ENCODE data around the gene AOC1.

AOC1 gene

DNA sequence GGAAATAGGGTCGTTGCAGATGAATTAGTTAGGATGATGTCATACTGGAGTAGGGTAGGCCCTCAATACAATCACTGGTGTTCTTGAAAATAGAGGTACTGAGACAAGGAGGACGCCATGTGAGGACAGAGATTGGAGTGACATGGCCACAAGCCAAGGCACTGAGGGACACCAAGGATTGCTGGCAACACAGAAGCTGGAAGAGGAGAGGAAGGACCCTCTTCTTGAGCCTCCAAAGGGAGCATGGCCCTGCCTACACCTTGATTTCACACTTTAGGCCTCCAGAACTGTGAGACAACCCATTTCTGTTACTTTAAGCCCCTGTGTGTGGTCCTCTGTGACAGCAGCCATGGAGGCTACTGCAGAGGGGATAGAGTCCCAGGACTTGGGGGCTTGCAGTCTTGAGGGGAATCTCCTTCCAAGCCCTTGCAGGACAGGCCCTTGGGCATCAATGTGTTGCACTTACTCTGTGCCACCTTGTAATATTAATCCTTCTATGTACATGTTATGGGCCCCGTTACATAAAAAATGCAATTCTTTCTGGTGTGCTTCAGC is 3.7 kb upstream of the AOC1 start:
- H2BK12ac ChIP-seq (ENCODE audit: low read length), result no peak overlapping the region
- no peak overlapping the region for H3K4me3 ChIP-seq (ENCODE audit: low read depth, low read length)
- no peaks in the 10 kb centered on the region for H3K79me2 ChIP-seq (ENCODE audit: control insufficient read depth, insufficient read depth, low read length, poor library complexity)
- H3K27me3 ChIP-seq (ENCODE audit: insufficient read depth, low read length), result no peaks in the 10 kb centered on the region
- no peak overlapping the region for H2BK120ac ChIP-seq (ENCODE audit: insufficient read depth, low read length, poor library complexity)
- H4K8ac ChIP-seq (ENCODE audit: low read depth, low read length), result no peak overlapping the region
- H2AFZ ChIP-seq (ENCODE audit: insufficient read depth, low read length, poor library complexity), result no peak overlapping the region
- H3K14ac ChIP-seq (ENCODE audit: low read length), result no peak overlapping the region
- H3K79me1 ChIP-seq (ENCODE audit: low read length), result no peaks in the 10 kb centered on the region
- no peaks in the 10 kb centered on the region for H3K4me1 ChIP-seq (ENCODE audit: control insufficient read depth in 1 of 2, insufficient read depth in 2 of 2, low read length in 2 of 2)
- DNase-seq, result no peak
- H3K23ac ChIP-seq (ENCODE audit: low read length), result no peak overlapping the region
- H3K27ac ChIP-seq (ENCODE audit: low read depth, low read length), result no peak overlapping the region
- no peaks in the 10 kb centered on the region for H3K36me3 ChIP-seq (ENCODE audit: control insufficient read depth in 1 of 2, insufficient read depth in 2 of 2, low read length in 2 of 2)
- no peak overlapping the region for H3K9ac ChIP-seq (ENCODE audit: low read length)
- H2BK5ac ChIP-seq (ENCODE audit: low read depth, low read length, poor library complexity), result no peak overlapping the region
- no peak overlapping the region for H2AK5ac ChIP-seq (ENCODE audit: low read length)
- H3K9me3 ChIP-seq (ENCODE audit: insufficient read depth, low read depth, low read length), result no peaks in the 10 kb centered on the region
- no peak overlapping the region for H4K12ac ChIP-seq (ENCODE audit: low read depth, low read length)
- WGBS (ENCODE audit: extremely low coverage, insufficient coverage, insufficient read length), result no CpG with 5 or more reads among the region's 3 CpGs
- no peak overlapping the region for H3K18ac ChIP-seq (ENCODE audit: low read length)
- no peak overlapping the region for H4K91ac ChIP-seq (ENCODE audit: low read depth, low read length)
- H3K4ac ChIP-seq (ENCODE audit: low read depth, low read length), result no peak overlapping the region
- no peak overlapping the region for H3K4me2 ChIP-seq (ENCODE audit: low read length)

DNA sequence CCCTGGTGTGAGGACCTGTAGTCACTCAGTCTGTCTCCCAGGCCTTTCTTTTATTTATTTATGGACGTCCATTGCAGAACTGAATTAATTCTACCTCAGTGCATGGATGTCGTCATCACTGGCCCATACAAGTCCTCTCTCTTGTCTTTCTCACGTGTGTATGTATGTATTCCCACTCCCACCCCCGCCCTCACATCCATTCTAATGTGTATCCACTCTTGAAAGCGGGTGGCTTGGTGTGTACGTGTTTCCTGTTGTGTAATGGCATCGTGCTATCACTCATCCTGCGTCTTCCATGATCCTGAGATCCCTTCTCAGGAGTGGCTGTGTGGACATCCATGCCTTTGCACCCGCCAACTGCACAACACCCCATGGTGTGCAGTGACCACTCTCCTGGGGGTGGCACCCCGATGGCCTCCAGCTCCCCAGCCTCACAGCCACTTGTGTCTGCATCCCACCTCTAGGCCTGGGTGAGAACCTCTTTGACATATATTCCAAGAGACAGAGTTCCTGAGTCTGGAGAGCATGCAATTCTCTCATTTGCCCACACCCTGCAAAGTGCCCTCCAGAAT is 3.0 kb upstream of the AOC1 start:
- Histone ChIP-seq H3K9ac (ENCODE audit: low read length) (no peak overlapping the region), H3K23ac (ENCODE audit: low read length) (no peak overlapping the region), H2AFZ (ENCODE audit: insufficient read depth, low read length, poor library complexity) (no peak overlapping the region), H3K27me3 (ENCODE audit: insufficient read depth, low read length) (no peaks in the 10 kb centered on the region), H3K4ac (ENCODE audit: low read depth, low read length) (no peak overlapping the region), H3K27ac (ENCODE audit: low read depth, low read length) (no peak overlapping the region), H3K18ac (ENCODE audit: low read length) (no peak overlapping the region), H3K79me2 (ENCODE audit: control insufficient read depth, insufficient read depth, low read length, poor library complexity) (no peaks in the 10 kb centered on the region), H4K8ac (ENCODE audit: low read depth, low read length) (no peak overlapping the region), H3K4me2 (ENCODE audit: low read length) (no peak overlapping the region), H4K91ac (ENCODE audit: low read depth, low read length) (no peak overlapping the region), H3K14ac (ENCODE audit: low read length) (no peak overlapping the region), H4K12ac (ENCODE audit: low read depth, low read length) (no peak overlapping the region), H2AK5ac (ENCODE audit: low read length) (no peak overlapping the region), H3K4me1 (ENCODE audit: control insufficient read depth in 1 of 2, insufficient read depth in 2 of 2, low read length in 2 of 2) (no peaks in the 10 kb centered on the region), H2BK5ac (ENCODE audit: low read depth, low read length, poor library complexity) (no peak overlapping the region), H2BK12ac (ENCODE audit: low read length) (no peak overlapping the region), H3K4me3 (ENCODE audit: low read depth, low read length) (no peak overlapping the region), H3K79me1 (ENCODE audit: low read length) (no peaks in the 10 kb centered on the region), H3K36me3 (ENCODE audit: control insufficient read depth in 1 of 2, insufficient read depth in 2 of 2, low read length in 2 of 2) (no peaks in the 10 kb centered on the region), H3K9me3 (ENCODE audit: insufficient read depth, low read depth, low read length) (no peaks in the 10 kb centered on the region), H2BK120ac (ENCODE audit: insufficient read depth, low read length, poor library complexity) (no peak overlapping the region)
- no peak for DNase-seq
- no CpG with 5 or more reads among the region's 10 CpGs for WGBS (ENCODE audit: extremely low coverage, insufficient coverage, insufficient read length)

DNA sequence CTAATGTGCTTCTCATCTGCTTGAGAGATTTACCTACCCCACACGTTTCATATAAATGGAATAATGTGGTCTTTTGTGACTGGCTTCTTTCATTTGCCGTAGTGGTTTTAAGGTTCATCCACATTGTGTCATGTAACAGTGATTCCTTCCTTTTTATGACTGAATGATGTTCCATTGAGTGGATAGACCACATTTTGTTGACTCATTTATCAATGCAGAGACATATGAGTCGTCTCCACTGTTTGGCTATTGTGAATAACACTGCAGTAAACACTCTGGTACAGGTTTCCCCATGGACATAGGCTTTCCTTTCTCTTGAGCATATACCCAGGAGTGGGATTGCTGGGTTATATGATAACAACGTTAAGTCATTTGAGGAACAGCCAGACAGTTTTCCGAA is 2.0 kb upstream of the AOC1 start:
- Histone ChIP-seq H2BK5ac (ENCODE audit: low read depth, low read length, poor library complexity) (no peak overlapping the region), H3K4me3 (ENCODE audit: low read depth, low read length) (no peak overlapping the region), H4K8ac (ENCODE audit: low read depth, low read length) (no peak overlapping the region), H2BK12ac (ENCODE audit: low read length) (no peak overlapping the region), H3K27ac (ENCODE audit: low read depth, low read length) (no peak overlapping the region), H2AK5ac (ENCODE audit: low read length) (no peak overlapping the region), H3K9me3 (ENCODE audit: insufficient read depth, low read depth, low read length) (no peaks in the 10 kb centered on the region), H3K79me2 (ENCODE audit: control insufficient read depth, insufficient read depth, low read length, poor library complexity) (no peaks in the 10 kb centered on the region), H3K79me1 (ENCODE audit: low read length) (no peaks in the 10 kb centered on the region), H3K4me1 (ENCODE audit: control insufficient read depth in 1 of 2, insufficient read depth in 2 of 2, low read length in 2 of 2) (peaks cover 2 to 4% of the 10 kb centered on the region in 2 experiments), H3K9ac (ENCODE audit: low read length) (no peak overlapping the region), H2AFZ (ENCODE audit: insufficient read depth, low read length, poor library complexity) (no peak overlapping the region), H3K23ac (ENCODE audit: low read length) (no peak overlapping the region), H3K27me3 (ENCODE audit: insufficient read depth, low read length) (no peaks in the 10 kb centered on the region), H3K36me3 (ENCODE audit: control insufficient read depth in 1 of 2, insufficient read depth in 2 of 2, low read length in 2 of 2) (no peaks in the 10 kb centered on the region), H3K4ac (ENCODE audit: low read depth, low read length) (no peak overlapping the region), H3K18ac (ENCODE audit: low read length) (no peak overlapping the region), H4K91ac (ENCODE audit: low read depth, low read length) (no peak overlapping the region), H3K14ac (ENCODE audit: low read length) (no peak overlapping the region), H2BK120ac (ENCODE audit: insufficient read depth, low read length, poor library complexity) (no peak overlapping the region), H3K4me2 (ENCODE audit: low read length) (no peak overlapping the region), H4K12ac (ENCODE audit: low read depth, low read length) (no peak overlapping the region)
- DNase-seq, result no peak
- WGBS (ENCODE audit: extremely low coverage, insufficient coverage, insufficient read length), result no CpG with 5 or more reads among the region's 5 CpGs

DNA sequence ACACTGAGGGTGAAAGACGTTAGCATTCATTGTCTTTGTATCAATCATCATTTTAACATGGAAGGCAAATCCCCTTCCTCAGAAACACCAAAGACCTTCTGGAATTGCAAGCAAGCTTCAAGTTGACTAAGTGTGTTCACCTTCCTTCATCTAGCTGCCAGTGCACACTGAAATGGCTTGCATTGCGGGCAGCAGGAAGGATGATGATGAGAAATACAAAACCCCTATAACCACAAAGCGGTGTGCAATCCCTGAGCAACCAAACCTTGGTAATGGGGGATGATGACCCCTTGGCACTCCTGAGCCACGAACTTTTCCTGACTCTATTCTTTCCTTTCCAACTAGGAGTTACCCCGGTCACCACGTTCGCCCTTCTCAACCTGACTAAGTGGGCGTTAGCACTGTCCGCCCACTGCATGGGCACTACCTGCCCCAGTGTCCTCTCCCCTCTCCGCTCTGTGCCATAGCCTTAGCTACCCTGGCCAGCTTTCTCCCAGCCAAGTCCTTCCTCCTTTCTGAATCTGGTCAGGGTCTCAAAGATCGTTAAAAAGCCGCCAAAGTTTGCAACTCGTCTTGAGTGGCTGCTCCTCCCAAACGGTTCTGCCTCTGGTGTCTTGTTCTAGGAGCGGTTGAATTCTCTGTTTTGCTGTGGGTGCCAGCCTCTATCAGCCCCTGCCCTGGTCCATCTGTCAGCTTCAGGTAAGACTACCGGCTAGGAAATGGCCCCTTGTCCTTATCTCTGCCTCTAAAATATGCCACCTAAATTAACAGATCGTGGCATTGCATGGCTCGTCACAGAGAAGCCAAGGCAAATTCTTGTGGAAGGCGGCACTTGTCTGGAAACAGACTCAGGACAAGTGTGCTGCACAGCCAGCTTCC is 586 bp upstream of the AOC1 start:
- DNase-seq, result no peak
- Histone ChIP-seq H2BK5ac (ENCODE audit: low read depth, low read length, poor library complexity) (no peak overlapping the region), H2AK5ac (ENCODE audit: low read length) (no peak overlapping the region), H3K4me1 (ENCODE audit: control insufficient read depth in 1 of 2, insufficient read depth in 2 of 2, low read length in 2 of 2) (peaks cover 2 to 10% of the 10 kb centered on the region in 2 experiments), H3K27me3 (ENCODE audit: insufficient read depth, low read length) (no peaks in the 10 kb centered on the region), H2BK120ac (ENCODE audit: insufficient read depth, low read length, poor library complexity) (no peak overlapping the region), H4K8ac (ENCODE audit: low read depth, low read length) (no peak overlapping the region), H3K27ac (ENCODE audit: low read depth, low read length) (no peak overlapping the region), H3K9me3 (ENCODE audit: insufficient read depth, low read depth, low read length) (no peaks in the 10 kb centered on the region), H4K91ac (ENCODE audit: low read depth, low read length) (no peak overlapping the region), H3K23ac (ENCODE audit: low read length) (no peak overlapping the region), H3K18ac (ENCODE audit: low read length) (no peak overlapping the region), H3K4ac (ENCODE audit: low read depth, low read length) (no peak overlapping the region), H4K12ac (ENCODE audit: low read depth, low read length) (no peak overlapping the region), H2BK12ac (ENCODE audit: low read length) (no peak overlapping the region), H3K9ac (ENCODE audit: low read length) (no peak overlapping the region), H3K4me2 (ENCODE audit: low read length) (no peak overlapping the region), H3K14ac (ENCODE audit: low read length) (no peak overlapping the region), H3K36me3 (ENCODE audit: control insufficient read depth in 1 of 2, insufficient read depth in 2 of 2, low read length in 2 of 2) (no peaks in the 10 kb centered on the region), H3K4me3 (ENCODE audit: low read depth, low read length) (no peak overlapping the region), H3K79me1 (ENCODE audit: low read length) (no peaks in the 10 kb centered on the region), H3K79me2 (ENCODE audit: control insufficient read depth, insufficient read depth, low read length, poor library complexity) (no peaks in the 10 kb centered on the region), H2AFZ (ENCODE audit: insufficient read depth, low read length, poor library complexity) (no peak overlapping the region)
- WGBS (ENCODE audit: extremely low coverage, insufficient coverage, insufficient read length), result no CpG with 5 or more reads among the region's 19 CpGs

Data from trophoblast cell (in vitro differentiated cells and primary cell).